Esophagus squamous epithelium (tissue), 5 donors: Measurements from ENCODE around the gene AHR. TPM values are rescaled to one million over a fixed set of nuclear protein-coding genes. Genes with fewer than 3 reads are reported as not detected.
A peak's percentile ranks its signal among the peaks of the same experiment; 100 is the strongest.

Source experiments
- DNase-seq: peaks from one replicate; lab custom pipeline; 2025; lab: John Stamatoyannopoulos, UW
- H3K27ac ChIP-seq, 4 donors: fragments of 200-600 bp; sonication (generic); one replicate each; pipeline ENCODE4 v1.5.1; 2016 to 2019; ENCODE audit warnings: mild to moderate bottlenecking in 1 of 4
- H3K27me3 ChIP-seq, 4 donors: fragments of 200-600 bp; sonication (generic); 1 replicate in 3 of 4; 2 replicates in 1 of 4; pipeline versions ENCODE4 v1.5.1 to v1.6.0; 2017 to 2021; ENCODE audit warnings: antibody characterized with exemption in 1 of 4
- H3K36me3 ChIP-seq, 3 donors: fragments of 200-600 bp; sonication (generic); one replicate each; pipeline ENCODE4 v1.5.1; 2016 to 2019
- H3K4me1 ChIP-seq, 3 donors: fragments of 200-600 bp; sonication (generic); one replicate each; pipeline ENCODE4 v1.5.1; 2017 to 2019
- H3K4me3 ChIP-seq, 4 donors: fragments of 200-600 bp; sonication (generic); 1 replicate in 3 of 4; 2 replicates in 1 of 4; pipeline ENCODE4 v1.5.1; 2016 to 2019; ENCODE audit warnings: mild to moderate bottlenecking in 2 of 4, moderate library complexity in 1 of 4
- H3K9me3 ChIP-seq, 3 donors: fragments of 200-600 bp; sonication (generic); one replicate each; pipeline ENCODE4 v1.5.1; 2016 to 2019
- POLR2A ChIP-seq, 4 donors: fragments of 450-650 bp; IDR thresholded peaks; one replicate each; pipeline ENCODE4 v1.6.1; 2017; ENCODE audit warnings: antibody characterized with exemption in 4 of 4, mild to moderate bottlenecking in 4 of 4, moderate library complexity in 3 of 4
- WGBS, 2 donors: methylation state at CpG; one replicate each; pipeline ENCODE4 v1.1.5; 2018; 5-methylcytosine and 5-hydroxymethylcytosine counted together
- intact Hi-C: fragments of 100-400 bp; cut with DNase I; formaldehyde crosslinking; loops from one replicate; pipeline ENCODE4 v1.15.0; 2022
- total RNA-seq, 4 donors: library from RNA; depleted of rRNA; stranded (reverse); fragments of >200 nt; gene quantifications; one replicate each; pipeline ENCODE4 v1.1.0, GENCODE V29; 2016
- TF ChIP-seq, protein P1 (sequence below), 6 experiments: fragments of 450-650 bp in 4 of 6; fragments of 200-600 bp in 2 of 6; sonication (generic) in 2 of 6; IDR thresholded peaks; one replicate each; pipeline ENCODE4 v1.5.1; 2016 to 2019; ENCODE audit warnings: antibody characterized with exemption in 6 of 6, mild to moderate bottlenecking in 4 of 6, moderate library complexity in 4 of 6
- donor health status: DM: yes; HTN: yes; CAD: no.

The AHR gene
- total RNA-seq, 4 donors from 2014 or later: 29.8 to 89.5 (median 57.5) TPM

GRCh38 chr7:17369691-17370426 is 71.4 kb downstream of the AHR start:
- Histone ChIP-seq H3K36me3 (no peaks in the 10 kb centered on the region), H3K27ac (peak overlapping the region; percentile 32 to 75 (median 52)), H3K4me1 (peaks cover 3 to 54% (median 32%) of the 10 kb centered on the region in 3 donors), H3K9me3 (no peaks in the 10 kb centered on the region), H3K27me3 (no peaks in the 10 kb centered on the region), H3K4me3 (no peak overlapping the region)
- no peak for DNase-seq
- WGBS, 2 donors: 39 to 51% methylated on average over 8 of the region's 8 CpGs
- TF ChIP-seq, protein P1, sequence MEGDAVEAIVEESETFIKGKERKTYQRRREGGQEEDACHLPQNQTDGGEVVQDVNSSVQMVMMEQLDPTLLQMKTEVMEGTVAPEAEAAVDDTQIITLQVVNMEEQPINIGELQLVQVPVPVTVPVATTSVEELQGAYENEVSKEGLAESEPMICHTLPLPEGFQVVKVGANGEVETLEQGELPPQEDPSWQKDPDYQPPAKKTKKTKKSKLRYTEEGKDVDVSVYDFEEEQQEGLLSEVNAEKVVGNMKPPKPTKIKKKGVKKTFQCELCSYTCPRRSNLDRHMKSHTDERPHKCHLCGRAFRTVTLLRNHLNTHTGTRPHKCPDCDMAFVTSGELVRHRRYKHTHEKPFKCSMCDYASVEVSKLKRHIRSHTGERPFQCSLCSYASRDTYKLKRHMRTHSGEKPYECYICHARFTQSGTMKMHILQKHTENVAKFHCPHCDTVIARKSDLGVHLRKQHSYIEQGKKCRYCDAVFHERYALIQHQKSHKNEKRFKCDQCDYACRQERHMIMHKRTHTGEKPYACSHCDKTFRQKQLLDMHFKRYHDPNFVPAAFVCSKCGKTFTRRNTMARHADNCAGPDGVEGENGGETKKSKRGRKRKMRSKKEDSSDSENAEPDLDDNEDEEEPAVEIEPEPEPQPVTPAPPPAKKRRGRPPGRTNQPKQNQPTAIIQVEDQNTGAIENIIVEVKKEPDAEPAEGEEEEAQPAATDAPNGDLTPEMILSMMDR (IDR thresholded peaks at IDR 0.05): no peak
- TF ChIP-seq POLR2A (IDR thresholded peaks at IDR 0.05): no peak
- intact Hi-C loops: no loop called here

GRCh38 chr7:17370901-17371585 is 72.6 kb downstream of the AHR start:
- H3K27ac ChIP-seq: peak overlapping the region; percentile 15 to 71 (median 48)
- H3K27me3 ChIP-seq: no peaks in the 10 kb centered on the region
- DNase-seq: no peak
- no peak for TF ChIP-seq POLR2A (IDR thresholded peaks at IDR 0.05)
- TF ChIP-seq, protein P1 (IDR thresholded peaks at IDR 0.05): no peak
- peaks cover 3 to 54% (median 32%) of the 10 kb centered on the region in 3 donors for H3K4me1 ChIP-seq
- 38 to 58% methylated on average over 4 of the region's 4 CpGs for WGBS, 2 donors
- H3K36me3 ChIP-seq: no peaks in the 10 kb centered on the region
- no peaks in the 10 kb centered on the region for H3K9me3 ChIP-seq
- H3K4me3 ChIP-seq: no peak overlapping the region
- intact Hi-C loops: no loop called here

DNA sequence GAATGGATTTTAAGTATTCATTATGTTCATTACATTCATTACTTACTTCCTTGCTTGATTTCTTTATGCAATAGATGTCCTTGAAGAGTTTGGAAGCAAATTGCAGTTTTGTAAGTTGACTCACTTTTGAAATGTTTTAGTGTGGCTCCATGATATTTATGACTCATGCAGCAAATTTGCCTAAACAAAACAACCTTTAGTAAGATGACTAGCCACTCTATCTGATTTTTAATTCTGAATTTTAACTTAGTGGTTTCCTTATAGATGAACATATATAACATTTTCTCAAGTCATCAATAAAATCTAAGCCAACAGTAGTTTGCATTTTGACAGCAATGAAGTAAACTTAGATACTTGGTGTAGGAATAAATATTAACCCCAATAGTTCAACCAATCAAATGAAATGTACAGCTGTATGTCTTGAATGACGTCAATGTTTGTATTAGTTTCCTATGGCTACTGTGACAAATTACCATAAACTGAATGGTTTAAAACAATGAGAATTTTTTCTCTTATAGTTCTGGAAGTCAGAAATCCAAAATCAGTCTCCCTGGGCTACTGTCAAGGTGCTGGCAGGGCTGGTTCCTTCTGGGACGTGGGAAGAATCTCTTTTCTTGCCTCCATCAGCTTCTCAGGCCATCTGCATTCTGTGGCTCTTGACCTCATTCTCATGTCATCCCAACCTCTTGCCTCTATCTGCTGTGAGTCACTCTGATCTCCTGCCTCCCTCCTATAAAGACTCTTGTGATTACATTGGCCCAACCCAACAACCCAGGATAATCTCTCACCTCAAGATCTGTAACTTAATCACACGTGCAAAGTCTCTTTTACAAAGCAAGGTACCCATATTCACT is 73.4 kb downstream of the AHR start:
- H3K9me3 ChIP-seq: no peaks in the 10 kb centered on the region
- peaks cover 3 to 54% (median 32%) of the 10 kb centered on the region in 3 donors for H3K4me1 ChIP-seq
- WGBS, 2 donors: 21 to 39% methylated on average over 3 of the region's 3 CpGs
- intact Hi-C loops: no loop called here
- no peaks in the 10 kb centered on the region for H3K36me3 ChIP-seq
- DNase-seq: no peak
- H3K27me3 ChIP-seq: no peaks in the 10 kb centered on the region
- H3K27ac ChIP-seq: peak overlapping the region; percentile 28 to 71 (median 50)
- H3K4me3 ChIP-seq: no peak overlapping the region
- TF ChIP-seq, protein P1 (IDR thresholded peaks at IDR 0.05): no peak
- no peak for TF ChIP-seq POLR2A (IDR thresholded peaks at IDR 0.05)

DNA sequence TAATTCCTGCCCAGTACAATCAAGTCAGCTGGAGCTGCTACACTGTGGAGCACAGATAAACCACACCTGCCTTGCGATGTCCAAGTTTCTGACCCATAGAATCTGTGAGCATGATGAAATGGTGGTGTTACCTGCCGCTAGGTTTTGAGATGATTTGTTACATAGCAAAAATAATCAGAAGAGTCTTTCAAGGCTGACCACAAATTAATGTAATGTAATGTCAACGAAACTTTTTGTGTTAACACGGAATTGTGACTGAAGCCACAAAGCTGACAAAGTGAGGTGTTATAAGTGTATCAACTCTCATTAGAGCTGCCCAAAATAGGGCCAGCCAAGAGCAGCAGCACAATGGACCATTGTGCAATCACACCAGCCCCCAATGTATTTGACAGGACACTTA is 75.7 kb downstream of the AHR start:
- intact Hi-C loops: no loop called here
- H3K27me3 ChIP-seq: no peaks in the 10 kb centered on the region
- WGBS, 2 donors: 91 to 95% methylated on average over 4 of the region's 4 CpGs
- no peak overlapping the region for H3K27ac ChIP-seq
- no peak overlapping the region for H3K4me3 ChIP-seq
- H3K4me1 ChIP-seq: peaks cover 3 to 36% (median 27%) of the 10 kb centered on the region in 3 donors
- TF ChIP-seq POLR2A (IDR thresholded peaks at IDR 0.05): no peak
- TF ChIP-seq, protein P1 (IDR thresholded peaks at IDR 0.05): no peak
- DNase-seq: no peak
- no peaks in the 10 kb centered on the region for H3K36me3 ChIP-seq
- no peaks in the 10 kb centered on the region for H3K9me3 ChIP-seq
